Measurements from ENCODE around the gene IFT27.

DNA sequence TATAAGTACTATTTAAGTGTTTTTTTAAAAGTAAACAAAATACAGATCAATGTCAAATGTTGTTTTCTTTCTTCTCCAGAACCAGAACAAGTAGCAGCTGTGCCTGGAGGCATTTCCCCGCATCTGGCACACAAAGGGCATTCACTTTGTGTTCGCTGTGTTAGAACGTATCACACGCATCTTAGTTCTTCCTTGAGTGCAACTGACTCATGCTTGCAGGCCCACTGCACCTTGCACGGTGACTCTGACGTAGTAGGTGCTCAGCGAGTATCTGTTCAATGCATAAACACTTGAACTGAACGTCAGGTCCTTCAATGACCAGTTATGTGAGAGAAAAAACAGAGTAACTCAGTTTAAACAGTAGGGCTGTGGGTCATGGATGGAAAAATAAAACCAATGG, 3.5 kb downstream of the IFT27 start:
- TF ChIP-seq GATA2 (IDR thresholded peaks at IDR 0.05; ENCODE audit: low read depth, low read length) (no peak), GATA3 (IDR thresholded peaks at IDR 0.05; ENCODE audit: low read depth, low read length) (no peak)
